Measurements from ENCODE around the gene APOM. TPM values are rescaled to one million over a fixed set of nuclear protein-coding genes. Genes with fewer than 3 reads are reported as not detected.

APOM gene
- total RNA-seq, 2 donors from 2014 or later, result 0.76 to 1.3 TPM

- H3K4me3 Mint-ChIP-seq, result no peak overlapping the region
- ATAC-seq, result no peak
- H3K36me3 Mint-ChIP-seq, result peaks cover 5% of the 10 kb centered on the region
- no peaks in the 10 kb centered on the region for H3K27me3 Mint-ChIP-seq
- DNase-seq (ENCODE audit: low spot score), result no peak
- no peaks in the 10 kb centered on the region for H3K9me3 Mint-ChIP-seq
- peak overlapping the region in 1 of 2 donors; percentile 57 for H3K27ac Mint-ChIP-seq
- H3K4me1 Mint-ChIP-seq (ENCODE audit: low read depth in 2 of 2), result peaks cover 0 to 6% of the 10 kb centered on the region in 2 donors
These were observed 34.8 kb downstream of the APOM start for GRCh38 chr6:31690231-31691077.

GRCh38 chr6:31691078-31691463, 35.4 kb downstream of the APOM start:
- H3K36me3 Mint-ChIP-seq, result peaks cover 4% of the 10 kb centered on the region
- no peaks in the 10 kb centered on the region for H3K27me3 Mint-ChIP-seq
- no peak for DNase-seq (ENCODE audit: low spot score)
- H3K4me3 Mint-ChIP-seq, result no peak overlapping the region
- H3K9me3 Mint-ChIP-seq, result no peaks in the 10 kb centered on the region
- ATAC-seq, result no peak
- peaks cover 0 to 6% of the 10 kb centered on the region in 2 donors for H3K4me1 Mint-ChIP-seq (ENCODE audit: low read depth in 2 of 2)
- H3K27ac Mint-ChIP-seq, result no peak overlapping the region

DNA sequence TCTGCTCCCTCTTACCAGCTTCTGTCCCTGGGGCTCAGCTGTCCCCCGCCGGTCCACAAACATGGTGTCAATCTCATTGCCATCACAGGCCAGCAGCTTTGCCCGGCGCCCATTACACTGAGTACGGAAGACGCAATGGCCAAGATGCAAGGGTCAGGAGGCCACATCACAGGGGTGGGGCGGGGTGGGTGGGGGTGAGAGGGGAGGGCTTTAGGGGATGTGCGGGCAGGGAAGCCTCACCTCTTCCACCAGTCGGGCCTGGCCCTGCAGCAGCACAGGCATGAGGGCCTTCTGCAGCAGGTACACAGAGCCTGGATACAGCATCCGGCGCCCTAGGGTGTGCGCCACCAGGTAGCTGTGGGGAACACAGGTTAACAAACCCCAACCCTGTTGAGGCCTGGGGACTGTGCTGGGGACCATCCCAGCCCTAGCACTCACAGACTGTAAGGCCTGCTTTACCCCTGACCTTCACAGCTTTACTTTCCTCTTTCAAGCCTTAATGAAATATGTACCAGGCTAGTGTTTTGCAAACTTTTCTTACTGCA, 35.9 kb downstream of the APOM start:
- no peak for DNase-seq (ENCODE audit: low spot score)
- no peak overlapping the region for H3K27ac Mint-ChIP-seq
- peaks cover 0 to 6% of the 10 kb centered on the region in 2 donors for H3K4me1 Mint-ChIP-seq (ENCODE audit: low read depth in 2 of 2)
- no peak overlapping the region for H3K4me3 Mint-ChIP-seq
- no peaks in the 10 kb centered on the region for H3K36me3 Mint-ChIP-seq
- no peak for ATAC-seq
- H3K9me3 Mint-ChIP-seq, result no peaks in the 10 kb centered on the region
- H3K27me3 Mint-ChIP-seq, result no peaks in the 10 kb centered on the region

GRCh38 chr6:31692353-31692752, 36.7 kb downstream of the APOM start:
- no peak overlapping the region for H3K4me3 Mint-ChIP-seq
- no peak overlapping the region for H3K27ac Mint-ChIP-seq
- no peaks in the 10 kb centered on the region for H3K27me3 Mint-ChIP-seq

DNA sequence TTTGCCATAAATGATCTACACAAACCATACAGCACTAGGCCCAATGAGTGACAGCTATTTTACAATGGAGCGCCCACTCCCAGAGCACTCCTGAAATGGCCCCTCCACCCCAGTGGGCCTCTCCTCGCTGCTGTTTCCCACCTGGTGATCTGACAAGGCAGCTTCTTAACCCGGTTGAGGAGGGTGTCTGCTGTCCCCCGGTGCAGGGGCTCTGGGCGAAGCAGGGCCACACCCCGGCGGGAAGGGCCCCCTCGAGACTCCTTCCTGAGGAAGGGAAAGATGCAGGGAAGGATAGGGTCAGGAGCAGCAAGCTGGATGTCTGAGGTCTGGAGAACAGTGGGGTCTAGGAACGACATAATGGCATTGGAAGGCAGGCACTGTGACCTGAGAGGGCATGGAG, 37.2 kb downstream of the APOM start:
- H3K27me3 Mint-ChIP-seq, result no peaks in the 10 kb centered on the region
- no peak for DNase-seq (ENCODE audit: low spot score)
- no peak for ATAC-seq
- H3K9me3 Mint-ChIP-seq, result no peaks in the 10 kb centered on the region
- H3K36me3 Mint-ChIP-seq, result peaks cover 7% of the 10 kb centered on the region
- H3K4me1 Mint-ChIP-seq (ENCODE audit: low read depth in 2 of 2), result peaks cover 8 to 13% of the 10 kb centered on the region in 2 donors
- no peak overlapping the region for H3K4me3 Mint-ChIP-seq
- H3K27ac Mint-ChIP-seq, result no peak overlapping the region

More at GRCh38 chr6:31692353-31692752, 36.7 kb downstream of the APOM start:
- DNase-seq (ENCODE audit: low spot score) (no peak), ATAC-seq (no peak)
- no peaks in the 10 kb centered on the region for H3K9me3 Mint-ChIP-seq
- peaks cover 3 to 8% of the 10 kb centered on the region in 2 donors for H3K4me1 Mint-ChIP-seq (ENCODE audit: low read depth in 2 of 2)
- peaks cover 2% of the 10 kb centered on the region for H3K36me3 Mint-ChIP-seq

DNA sequence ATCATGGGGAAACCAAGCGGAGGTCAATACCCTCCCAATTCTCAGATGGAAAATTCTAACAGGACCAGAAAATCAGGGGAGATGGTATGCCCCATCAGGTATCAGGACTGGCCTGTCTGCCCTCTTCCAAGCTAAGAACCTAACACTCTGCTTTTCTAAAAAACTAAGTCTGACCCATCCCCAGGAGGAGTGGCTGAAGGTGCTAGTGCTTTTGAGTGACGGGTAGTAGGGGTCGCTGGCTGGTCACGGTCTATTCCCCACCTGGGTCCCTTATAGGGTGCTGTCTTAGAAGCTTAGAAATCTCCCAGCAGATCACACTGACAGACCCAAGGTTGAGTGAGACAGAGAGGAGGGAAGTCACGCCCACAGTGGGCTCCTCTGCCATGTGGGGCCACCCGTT, 37.8 kb downstream of the APOM start:
- Mint-ChIP-seq H3K36me3 (peaks cover 8% of the 10 kb centered on the region), H3K27me3 (no peaks in the 10 kb centered on the region), H3K4me1 (ENCODE audit: low read depth in 2 of 2) (peaks cover 11 to 16% of the 10 kb centered on the region in 2 donors), H3K27ac (no peak overlapping the region), H3K9me3 (no peaks in the 10 kb centered on the region), H3K4me3 (no peak overlapping the region)
- DNase-seq (ENCODE audit: low spot score), result no peak
- ATAC-seq, result no peak

- DNase-seq (ENCODE audit: low spot score) (no peak), ATAC-seq (peak in 1 of 2 donors; percentile 36)
- peaks cover 26 to 28% of the 10 kb centered on the region in 2 donors for H3K4me1 Mint-ChIP-seq (ENCODE audit: low read depth in 2 of 2)
- H3K36me3 Mint-ChIP-seq, result peaks cover 14% of the 10 kb centered on the region
- no peaks in the 10 kb centered on the region for H3K27me3 Mint-ChIP-seq
- H3K9me3 Mint-ChIP-seq, result no peaks in the 10 kb centered on the region
- peak overlapping the region; percentile 39 to 66 for H3K27ac Mint-ChIP-seq
- H3K4me3 Mint-ChIP-seq, result peak overlapping the region; percentile 4
These were observed 41.9 kb downstream of the APOM start for GRCh38 chr6:31697555-31697954.

GRCh38 chr6:31700740-31701401, 45.2 kb downstream of the APOM start:
- peaks cover 17% of the 10 kb centered on the region for H3K36me3 Mint-ChIP-seq
- no peaks in the 10 kb centered on the region for H3K27me3 Mint-ChIP-seq
- peaks cover 32 to 33% of the 10 kb centered on the region in 2 donors for H3K4me1 Mint-ChIP-seq (ENCODE audit: low read depth in 2 of 2)
- peak overlapping the region; percentile 95 for H3K27ac Mint-ChIP-seq
- no peaks in the 10 kb centered on the region for H3K9me3 Mint-ChIP-seq
- ATAC-seq (no peak), DNase-seq (ENCODE audit: low spot score) (no peak)
- peak overlapping the region; percentile 99 for H3K4me3 Mint-ChIP-seq

GRCh38 chr6:31701666-31702404, 46.1 kb downstream of the APOM start:
- H3K4me1 Mint-ChIP-seq (ENCODE audit: low read depth in 2 of 2), result peaks cover 32 to 33% of the 10 kb centered on the region in 2 donors
- H3K36me3 Mint-ChIP-seq, result peaks cover 17% of the 10 kb centered on the region
- DNase-seq (ENCODE audit: low spot score) (no peak), ATAC-seq (no peak)
- H3K9me3 Mint-ChIP-seq, result no peaks in the 10 kb centered on the region
- H3K4me3 Mint-ChIP-seq, result peak overlapping the region; percentile 99
- H3K27ac Mint-ChIP-seq, result peak overlapping the region; percentile 95
- no peaks in the 10 kb centered on the region for H3K27me3 Mint-ChIP-seq

DNA sequence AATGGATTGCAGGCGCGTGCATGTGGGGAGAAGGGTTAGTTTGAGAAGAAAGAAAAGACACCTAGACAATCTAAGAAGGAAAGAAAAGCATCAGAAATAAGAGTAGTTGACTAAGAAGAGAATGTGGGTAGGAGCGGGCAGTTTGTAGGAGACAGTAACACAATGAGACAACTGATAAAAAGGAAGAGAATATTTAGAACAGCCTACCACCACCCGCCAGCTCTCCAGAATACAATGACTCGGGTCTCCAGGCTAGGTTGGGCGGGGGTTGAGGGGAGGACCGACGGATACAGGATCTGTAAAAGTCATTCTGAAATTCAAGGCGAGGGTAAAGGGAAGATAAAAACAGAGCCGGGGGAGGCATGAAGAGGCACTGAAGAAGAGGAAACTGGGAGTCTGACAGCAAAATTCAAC, 46.7 kb downstream of the APOM start:
- Mint-ChIP-seq H3K36me3 (peaks cover 14% of the 10 kb centered on the region), H3K4me1 (ENCODE audit: low read depth in 2 of 2) (peaks cover 29 to 30% of the 10 kb centered on the region in 2 donors), H3K27ac (peak overlapping the region; percentile 95), H3K27me3 (no peaks in the 10 kb centered on the region), H3K9me3 (no peaks in the 10 kb centered on the region), H3K4me3 (peak overlapping the region; percentile 99)
- peak in 1 of 2 donors; percentile 24 for ATAC-seq
- no peak for DNase-seq (ENCODE audit: low spot score)

DNA sequence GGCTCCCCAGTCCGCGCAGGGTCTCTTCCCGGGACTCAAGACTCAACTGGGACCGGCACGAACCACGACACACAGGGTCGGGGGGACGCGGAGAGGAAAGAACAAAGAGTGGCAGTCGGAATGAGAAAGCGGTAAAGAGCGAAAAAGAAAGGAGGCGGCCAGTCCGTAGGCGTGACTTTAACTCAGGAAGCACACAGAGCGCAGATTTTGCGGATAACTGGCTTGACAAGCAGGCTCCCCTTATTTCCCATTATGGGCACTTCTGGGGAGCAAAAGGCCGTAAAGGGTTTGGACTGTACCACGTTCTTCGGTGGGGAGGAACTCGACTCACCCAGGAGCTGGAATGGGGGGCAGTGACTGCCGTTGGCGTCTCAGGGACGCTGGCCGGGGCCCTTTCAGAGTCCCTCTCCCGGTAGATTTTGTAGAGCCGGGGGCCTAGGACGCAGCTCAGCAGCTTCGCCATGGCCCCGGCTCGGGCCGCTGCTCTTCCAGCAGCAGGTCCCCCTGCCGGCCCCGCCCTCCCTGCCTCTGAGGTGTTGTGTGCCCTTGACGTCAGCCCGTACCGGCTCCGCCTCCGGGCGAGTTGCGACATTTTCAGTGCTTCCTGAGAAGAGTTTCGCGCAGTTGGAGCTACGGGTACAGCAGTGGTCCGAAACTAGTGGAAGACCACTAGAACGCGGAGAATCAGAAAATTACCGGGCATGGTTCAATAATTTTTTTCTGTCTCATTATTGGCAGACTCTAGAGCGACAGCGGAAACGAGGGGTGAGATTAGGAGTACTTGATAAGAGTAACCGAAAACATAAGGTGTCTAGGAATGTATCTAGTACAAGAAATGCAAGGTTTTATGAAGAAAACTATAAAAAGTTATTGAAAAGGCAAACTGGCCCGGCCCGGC, 47.4 kb downstream of the APOM start, which contains the start of gene ABHD16A:
Gene ABHD16A, minus strand, starts transcription at position 506 of the 898 bp plus-strand sequence. Its CDS starts 43 bp downstream, at position 463.
- H3K4me1 Mint-ChIP-seq (ENCODE audit: low read depth in 2 of 2), result peaks cover 23% of the 10 kb centered on the region in 2 donors
- DNase-seq (ENCODE audit: low spot score), result peak; percentile 98
- H3K27me3 Mint-ChIP-seq, result no peaks in the 10 kb centered on the region
- ATAC-seq, result peak; percentile 97 to 98
- H3K27ac Mint-ChIP-seq, result peak within 1 kb of the TSS; percentile 95
- H3K9me3 Mint-ChIP-seq, result no peaks in the 10 kb centered on the region
- H3K4me3 Mint-ChIP-seq, result peak within 1 kb of the TSS; percentile 99
- peaks cover 9% of the 10 kb centered on the region for H3K36me3 Mint-ChIP-seq

- H3K4me1 Mint-ChIP-seq (ENCODE audit: low read depth in 2 of 2), result peaks cover 23 to 26% of the 10 kb centered on the region in 2 donors
- no peaks in the 10 kb centered on the region for H3K9me3 Mint-ChIP-seq
- no peak overlapping the region for H3K27ac Mint-ChIP-seq
- ATAC-seq (no peak), DNase-seq (ENCODE audit: low spot score) (no peak)
- no peak overlapping the region for H3K4me3 Mint-ChIP-seq
- peaks cover 9% of the 10 kb centered on the region for H3K36me3 Mint-ChIP-seq
- no peaks in the 10 kb centered on the region for H3K27me3 Mint-ChIP-seq
These were observed 50.2 kb downstream of the APOM start for GRCh38 chr6:31705931-31706330.
